ENCODE results near the gene DIRAS3. TPM values are rescaled to one million over a fixed set of nuclear protein-coding genes. Genes with fewer than 3 reads are reported as not detected.
"Not testable (repeated sequence)": the region's sequence is repeated elsewhere in the genome, so short reads cannot be mapped to it uniquely, and the experiment has no call there.

The DIRAS3 gene
- total RNA-seq = under 1 TPM in 1 of 2 experiments, not detected in 1; 0.26 TPM

DNA sequence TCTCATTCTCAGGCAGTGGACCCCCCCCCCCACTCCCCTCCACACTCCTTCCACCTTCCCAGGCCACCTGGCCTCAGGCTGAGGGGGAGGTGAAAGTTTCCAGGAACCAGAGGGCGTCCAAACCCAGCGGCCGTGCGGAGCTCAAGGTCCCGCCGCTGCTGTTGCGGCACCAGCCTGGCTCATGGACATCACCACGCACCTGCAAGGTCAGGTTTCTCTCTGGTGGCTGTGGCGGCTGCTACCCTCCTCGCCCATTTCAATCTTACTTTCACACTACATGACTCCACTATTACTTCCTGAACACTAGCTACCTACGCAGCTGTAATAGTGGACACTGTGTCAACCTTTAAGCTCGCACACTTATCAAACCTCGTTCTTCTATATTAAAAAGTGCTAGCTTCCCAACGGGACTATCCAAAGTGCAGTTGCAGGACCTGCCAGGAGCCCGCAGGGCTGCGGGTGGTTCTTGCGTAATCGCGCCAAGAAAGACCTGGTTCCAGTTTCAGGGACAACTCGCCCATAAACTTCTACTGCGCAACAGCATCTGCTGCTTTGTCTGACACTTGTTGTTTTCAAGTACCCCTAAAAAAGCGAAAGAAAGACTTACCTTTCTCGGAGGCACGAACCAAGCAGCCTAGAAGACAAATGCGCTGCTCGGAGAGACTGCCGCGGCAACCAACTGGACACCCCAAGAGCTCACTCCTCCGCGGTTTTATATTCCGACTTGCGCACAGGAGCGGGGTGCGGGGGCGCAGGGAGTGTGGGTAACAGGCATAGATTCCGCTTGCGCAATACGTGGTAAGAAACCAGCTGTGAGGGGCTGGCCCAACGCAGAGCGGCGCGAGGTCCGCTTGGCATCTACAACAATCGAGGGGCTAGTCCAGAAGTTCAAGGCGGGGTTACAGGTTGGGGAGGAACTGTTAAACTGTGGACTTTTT is at the start of gene DIRAS3:
Gene DIRAS3, minus strand, starts transcription at position 687 of the 938 bp plus-strand sequence. CDS start 3,330 bp downstream, outside the sequence.
- CTCF ChIA-PET = no interaction called here
- Mint-ChIP-seq H3K4me3 (no peak within 1 kb of the TSS), H3K36me3 (no peaks in the 10 kb centered on the region), H3K4me1 (no peaks in the 10 kb centered on the region), H3K27ac (no peak within 1 kb of the TSS), H3K9me3 (ENCODE audit: low read depth) (no peaks in the 10 kb centered on the region), H3K27me3 (peaks cover 27% of the 10 kb centered on the region)
- ATAC-seq = no peak
- no peak for DNase-seq

- Mint-ChIP-seq H3K4me3 (no peak overlapping the region), H3K9me3 (ENCODE audit: low read depth) (no peaks in the 10 kb centered on the region), H3K4me1 (no peaks in the 10 kb centered on the region), H3K27ac (no peak overlapping the region), H3K27me3 (no peaks in the 10 kb centered on the region), H3K36me3 (no peaks in the 10 kb centered on the region)
- CTCF ChIA-PET = no interaction called here
- no peak for DNase-seq
- no peak for ATAC-seq
Observed at GRCh38 chr1:68093737-68094136, 43.3 kb upstream of the DIRAS3 start.

GRCh38 chr1:68087184-68087583 is 36.8 kb upstream of the DIRAS3 start:
- CTCF ChIA-PET = no interaction called here

GRCh38 chr1:68085752-68086151 is 35.3 kb upstream of the DIRAS3 start:
- ATAC-seq = no peak
- H3K27ac Mint-ChIP-seq = no peak overlapping the region

More at GRCh38 chr1:68087184-68087583, 36.8 kb upstream of the DIRAS3 start:
- no peaks in the 10 kb centered on the region for H3K9me3 Mint-ChIP-seq (ENCODE audit: low read depth)
- no peak overlapping the region for H3K4me3 Mint-ChIP-seq
- DNase-seq (no peak), ATAC-seq (no peak)
- no peaks in the 10 kb centered on the region for H3K4me1 Mint-ChIP-seq
- H3K36me3 Mint-ChIP-seq = no peaks in the 10 kb centered on the region
- no peaks in the 10 kb centered on the region for H3K27me3 Mint-ChIP-seq
- no peak overlapping the region for H3K27ac Mint-ChIP-seq

GRCh38 chr1:68083686-68084085 is 33.3 kb upstream of the DIRAS3 start:
- Mint-ChIP-seq H3K27me3 (no peaks in the 10 kb centered on the region), H3K36me3 (no peaks in the 10 kb centered on the region), H3K27ac (no peak overlapping the region), H3K4me3 (no peak overlapping the region), H3K4me1 (no peaks in the 10 kb centered on the region), H3K9me3 (ENCODE audit: low read depth) (no peaks in the 10 kb centered on the region)
- ATAC-seq = no peak
- DNase-seq = no peak
- CTCF ChIA-PET = no interaction called here

More at GRCh38 chr1:68085752-68086151, 35.3 kb upstream of the DIRAS3 start:
- Mint-ChIP-seq H3K4me3 (no peak overlapping the region), H3K36me3 (no peaks in the 10 kb centered on the region), H3K9me3 (ENCODE audit: low read depth) (no peaks in the 10 kb centered on the region), H3K4me1 (no peaks in the 10 kb centered on the region), H3K27me3 (no peaks in the 10 kb centered on the region)
- DNase-seq = no peak
- CTCF ChIA-PET = no interaction called here

- CTCF ChIA-PET = no interaction called here
- Mint-ChIP-seq H3K9me3 (ENCODE audit: low read depth) (no peaks in the 10 kb centered on the region), H3K36me3 (no peaks in the 10 kb centered on the region), H3K4me1 (no peaks in the 10 kb centered on the region), H3K27ac (no peak overlapping the region), H3K4me3 (no peak overlapping the region), H3K27me3 (no peaks in the 10 kb centered on the region)
- ATAC-seq = no peak
- DNase-seq = no peak
Observed at GRCh38 chr1:68081775-68082283, 31.4 kb upstream of the DIRAS3 start.

- no peak for ATAC-seq
- H3K9me3 Mint-ChIP-seq (ENCODE audit: low read depth) = no peaks in the 10 kb centered on the region
- no peaks in the 10 kb centered on the region for H3K27me3 Mint-ChIP-seq
- no peak overlapping the region for H3K27ac Mint-ChIP-seq
- H3K4me1 Mint-ChIP-seq = no peaks in the 10 kb centered on the region
- no peaks in the 10 kb centered on the region for H3K36me3 Mint-ChIP-seq
- DNase-seq = no peak
- CTCF ChIA-PET = no interaction called here
- no peak overlapping the region for H3K4me3 Mint-ChIP-seq
Observed at GRCh38 chr1:68078647-68079046, 28.2 kb upstream of the DIRAS3 start.

DNA sequence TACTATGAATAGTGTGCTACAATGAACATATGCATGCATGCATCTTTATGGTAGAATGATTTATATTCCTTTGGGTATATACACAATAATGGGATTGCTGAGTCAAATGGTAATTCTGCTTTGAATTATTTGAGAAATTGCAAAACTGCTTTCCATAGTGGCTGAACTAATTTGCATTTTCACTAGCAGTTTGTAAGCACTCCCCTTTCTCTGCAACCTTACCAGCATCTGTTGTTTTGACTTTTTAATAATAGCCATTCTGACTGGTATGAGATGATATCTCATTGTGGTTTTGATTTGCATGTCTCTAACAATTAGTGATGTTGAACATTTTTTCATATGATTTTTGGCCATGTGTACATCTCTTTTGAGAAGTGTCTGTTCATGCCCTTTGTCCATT is 24.0 kb upstream of the DIRAS3 start:
- CTCF ChIA-PET = no interaction called here
- DNase-seq = no peak
- no peak overlapping the region for H3K4me3 Mint-ChIP-seq
- H3K36me3 Mint-ChIP-seq = no peaks in the 10 kb centered on the region
- H3K9me3 Mint-ChIP-seq (ENCODE audit: low read depth) = no peaks in the 10 kb centered on the region
- no peaks in the 10 kb centered on the region for H3K4me1 Mint-ChIP-seq
- H3K27me3 Mint-ChIP-seq = no peaks in the 10 kb centered on the region
- H3K27ac Mint-ChIP-seq = no peak overlapping the region
- no peak for ATAC-seq

GRCh38 chr1:68065766-68066165 is 15.3 kb upstream of the DIRAS3 start:
- H3K27me3 Mint-ChIP-seq = no peaks in the 10 kb centered on the region
- no peak overlapping the region for H3K4me3 Mint-ChIP-seq
- H3K9me3 Mint-ChIP-seq (ENCODE audit: low read depth) = no peaks in the 10 kb centered on the region
- no peaks in the 10 kb centered on the region for H3K36me3 Mint-ChIP-seq
- ATAC-seq (no peak), DNase-seq (no peak)
- CTCF ChIA-PET = no interaction called here
- H3K27ac Mint-ChIP-seq = no peak overlapping the region
- no peaks in the 10 kb centered on the region for H3K4me1 Mint-ChIP-seq

DNA sequence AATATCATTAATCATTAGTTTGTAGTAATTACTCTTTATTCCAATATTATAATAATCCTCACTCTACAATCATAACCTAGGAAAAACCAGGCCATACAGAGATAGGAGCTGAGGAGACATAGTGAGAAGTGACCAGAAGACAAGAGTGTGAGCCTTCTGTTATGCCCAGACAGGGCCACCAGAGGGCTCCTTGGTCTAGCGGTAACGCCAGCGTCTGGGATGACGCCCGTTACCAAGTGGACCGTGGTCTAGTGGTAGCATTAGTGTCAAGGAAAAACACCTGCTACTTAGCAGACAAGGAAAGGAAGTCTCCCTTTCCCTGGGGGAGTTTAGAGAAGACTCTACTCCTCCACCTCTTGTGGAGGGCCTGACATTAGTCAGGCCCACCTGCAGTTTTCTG is 7.6 kb upstream of the DIRAS3 start:
- ATAC-seq; CTCF ChIA-PET; DNase-seq; H3K4me1 Mint-ChIP-seq; H3K27me3 Mint-ChIP-seq; H3K27ac Mint-ChIP-seq; H3K9me3 Mint-ChIP-seq (ENCODE audit: low read depth); H3K36me3 Mint-ChIP-seq; H3K4me3 Mint-ChIP-seq: not testable (repeated sequence)

GRCh38 chr1:68057564-68057963 is 7.1 kb upstream of the DIRAS3 start:
- no peaks in the 10 kb centered on the region for H3K27me3 Mint-ChIP-seq
- DNase-seq = no peak
- H3K27ac Mint-ChIP-seq = no peak overlapping the region
- H3K36me3 Mint-ChIP-seq = no peaks in the 10 kb centered on the region
- no peaks in the 10 kb centered on the region for H3K4me1 Mint-ChIP-seq
- CTCF ChIA-PET = no interaction called here
- no peak for ATAC-seq
- no peaks in the 10 kb centered on the region for H3K9me3 Mint-ChIP-seq (ENCODE audit: low read depth)
- H3K4me3 Mint-ChIP-seq = no peak overlapping the region

GRCh38 chr1:68057050-68057449 is 6.6 kb upstream of the DIRAS3 start:
- no peaks in the 10 kb centered on the region for H3K36me3 Mint-ChIP-seq
- no peak overlapping the region for H3K4me3 Mint-ChIP-seq
- no peak for DNase-seq
- no peaks in the 10 kb centered on the region for H3K4me1 Mint-ChIP-seq
- CTCF ChIA-PET = interaction anchor here (1.8 kb wide), 1 partner anchor 63 kb away, joined by 4 read pairs; no protein-coding TSS in a partner anchor
- ATAC-seq = no peak
- no peaks in the 10 kb centered on the region for H3K27me3 Mint-ChIP-seq
- H3K27ac Mint-ChIP-seq = no peak overlapping the region
- no peaks in the 10 kb centered on the region for H3K9me3 Mint-ChIP-seq (ENCODE audit: low read depth)

GRCh38 chr1:68051475-68051874 is 1.0 kb upstream of the DIRAS3 start:
- ATAC-seq (no peak), DNase-seq (no peak)
- no peaks in the 10 kb centered on the region for H3K9me3 Mint-ChIP-seq (ENCODE audit: low read depth)
- CTCF ChIA-PET = no interaction called here
- H3K27ac Mint-ChIP-seq = no peak overlapping the region
- H3K4me1 Mint-ChIP-seq = no peaks in the 10 kb centered on the region
- H3K27me3 Mint-ChIP-seq = peaks cover 24% of the 10 kb centered on the region
- no peak overlapping the region for H3K4me3 Mint-ChIP-seq
- H3K36me3 Mint-ChIP-seq = no peaks in the 10 kb centered on the region

DNA sequence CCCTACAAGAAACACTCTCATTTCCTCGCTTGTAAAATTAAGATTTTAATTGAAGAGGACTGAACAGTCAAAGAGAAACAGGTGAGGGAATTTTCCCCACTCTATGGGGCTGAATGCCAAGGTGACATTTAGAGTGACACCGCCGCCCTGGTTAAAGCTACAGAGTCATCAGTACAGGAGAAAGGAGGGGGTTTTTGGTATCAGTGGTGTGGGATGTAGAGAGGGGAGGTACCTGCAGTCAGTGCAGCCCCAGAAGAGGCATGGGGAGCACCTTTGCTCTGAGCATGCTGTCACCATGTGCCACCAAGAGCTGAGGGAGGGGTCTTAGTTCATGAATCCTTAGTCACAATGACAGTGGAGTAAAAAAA is 2.8 kb downstream of the DIRAS3 start:
- no peaks in the 10 kb centered on the region for H3K36me3 Mint-ChIP-seq
- no peaks in the 10 kb centered on the region for H3K4me1 Mint-ChIP-seq
- no peak overlapping the region for H3K4me3 Mint-ChIP-seq
- H3K9me3 Mint-ChIP-seq (ENCODE audit: low read depth) = no peaks in the 10 kb centered on the region
- H3K27ac Mint-ChIP-seq = no peak overlapping the region
- ATAC-seq = no peak
- H3K27me3 Mint-ChIP-seq = peaks cover 27% of the 10 kb centered on the region
- no peak for DNase-seq
- CTCF ChIA-PET = no interaction called here
